ENCODE results near the gene PSMC2. TPM values are rescaled to one million over a fixed set of nuclear protein-coding genes. Genes with fewer than 3 reads are reported as not detected.

The PSMC2 gene
- polyA plus RNA-seq, 1 donor from 2014 or later = 192 TPM

GRCh38 chr7:103349805-103350204 is 2.4 kb downstream of the PSMC2 start:
- H3K9ac ChIP-seq (ENCODE audit: low read length) = no peak overlapping the region
- no peaks in the 10 kb centered on the region for H4K20me1 ChIP-seq (ENCODE audit: insufficient read depth)
- TF ChIP-seq MXI1 (conservative IDR thresholded peaks at IDR 0.05; ENCODE audit: poor library complexity, severe bottlenecking) = no peak
- no peak for TF ChIP-seq RAD21 (conservative IDR thresholded peaks at IDR 0.05)
- TF ChIP-seq EZH2 (IDR thresholded peaks at IDR 0.05; ENCODE audit: borderline replicate concordance, insufficient read depth, low read length, poor library complexity, severe bottlenecking) = no peak
- TF ChIP-seq EP300 (conservative IDR thresholded peaks at IDR 0.05; ENCODE audit: poor library complexity, severe bottlenecking) = no peak
- no peak for TF ChIP-seq POLR2AphosphoS5 (IDR thresholded peaks at IDR 0.05)
- no peak for TF ChIP-seq TAF1 (IDR thresholded peaks at IDR 0.05; ENCODE audit: low read depth)
- TF ChIP-seq, protein P1, sequence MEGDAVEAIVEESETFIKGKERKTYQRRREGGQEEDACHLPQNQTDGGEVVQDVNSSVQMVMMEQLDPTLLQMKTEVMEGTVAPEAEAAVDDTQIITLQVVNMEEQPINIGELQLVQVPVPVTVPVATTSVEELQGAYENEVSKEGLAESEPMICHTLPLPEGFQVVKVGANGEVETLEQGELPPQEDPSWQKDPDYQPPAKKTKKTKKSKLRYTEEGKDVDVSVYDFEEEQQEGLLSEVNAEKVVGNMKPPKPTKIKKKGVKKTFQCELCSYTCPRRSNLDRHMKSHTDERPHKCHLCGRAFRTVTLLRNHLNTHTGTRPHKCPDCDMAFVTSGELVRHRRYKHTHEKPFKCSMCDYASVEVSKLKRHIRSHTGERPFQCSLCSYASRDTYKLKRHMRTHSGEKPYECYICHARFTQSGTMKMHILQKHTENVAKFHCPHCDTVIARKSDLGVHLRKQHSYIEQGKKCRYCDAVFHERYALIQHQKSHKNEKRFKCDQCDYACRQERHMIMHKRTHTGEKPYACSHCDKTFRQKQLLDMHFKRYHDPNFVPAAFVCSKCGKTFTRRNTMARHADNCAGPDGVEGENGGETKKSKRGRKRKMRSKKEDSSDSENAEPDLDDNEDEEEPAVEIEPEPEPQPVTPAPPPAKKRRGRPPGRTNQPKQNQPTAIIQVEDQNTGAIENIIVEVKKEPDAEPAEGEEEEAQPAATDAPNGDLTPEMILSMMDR (IDR thresholded peaks at IDR 0.05; ENCODE audit: poor library complexity, severe bottlenecking) = no peak
- no peaks in the 10 kb centered on the region for H3K9me2 ChIP-seq (ENCODE audit: insufficient read depth, low read length)
- H3F3A ChIP-seq (ENCODE audit: insufficient read depth, low read length, poor library complexity, severe bottlenecking) = no peaks in the 10 kb centered on the region
- H3K27me3 ChIP-seq (ENCODE audit: insufficient read depth, low read depth, low read length) = no peaks in the 10 kb centered on the region
- H3K4me3 ChIP-seq (ENCODE audit: low read length) = peak overlapping the region; percentile 89
- no peak overlapping the region for H2AFZ ChIP-seq (ENCODE audit: low read depth, low read length)
- no peak overlapping the region for H3K4me2 ChIP-seq (ENCODE audit: low read length)
- no peak overlapping the region for H3K27ac ChIP-seq (ENCODE audit: low read length)
- no peaks in the 10 kb centered on the region for H3K9me3 ChIP-seq (ENCODE audit: low read length)
- H3K79me2 ChIP-seq (replicated peaks; ENCODE audit: insufficient read depth, low read length) = peaks cover 74% of the 10 kb centered on the region
- peaks cover 3% of the 10 kb centered on the region for H3K36me3 ChIP-seq (ENCODE audit: insufficient read depth, low read length)

DNA sequence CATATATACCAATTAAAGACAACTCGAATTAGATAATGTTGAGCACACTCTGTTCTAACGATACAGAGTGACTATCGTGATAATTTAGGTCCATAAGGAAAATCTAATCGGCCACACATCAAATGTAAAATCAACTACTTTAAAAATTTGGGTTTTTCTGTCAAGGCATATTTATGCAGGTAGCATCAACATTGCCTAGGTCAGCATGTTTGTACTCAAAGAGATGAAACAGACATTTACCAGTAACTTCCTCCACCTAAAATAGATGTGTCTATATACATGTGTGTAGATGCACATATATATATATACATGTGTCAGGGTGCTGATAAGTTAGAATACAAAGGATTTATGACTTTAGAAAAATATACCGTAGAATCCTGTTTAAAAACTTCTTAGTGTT is 22.0 kb downstream of the PSMC2 start:
- no peaks in the 10 kb centered on the region for H4K20me1 ChIP-seq (ENCODE audit: insufficient read depth)
- TF ChIP-seq RAD21 (conservative IDR thresholded peaks at IDR 0.05) (no peak), POLR2AphosphoS5 (IDR thresholded peaks at IDR 0.05) (no peak), EP300 (conservative IDR thresholded peaks at IDR 0.05; ENCODE audit: poor library complexity, severe bottlenecking) (no peak), SMC3 (conservative IDR thresholded peaks at IDR 0.05; ENCODE audit: poor library complexity) (no peak)
- H3K9me2 ChIP-seq (ENCODE audit: insufficient read depth, low read length) = no peaks in the 10 kb centered on the region
- no peak overlapping the region for H2AFZ ChIP-seq (ENCODE audit: low read depth, low read length)
- no peak overlapping the region for H3K4me3 ChIP-seq (ENCODE audit: low read length)
- H3K79me2 ChIP-seq (replicated peaks; ENCODE audit: insufficient read depth, low read length) = no peaks in the 10 kb centered on the region
- H3K27me3 ChIP-seq (ENCODE audit: insufficient read depth, low read depth, low read length) = no peaks in the 10 kb centered on the region
- H3K4me2 ChIP-seq (ENCODE audit: low read length) = no peak overlapping the region
- no peak overlapping the region for H3K9ac ChIP-seq (ENCODE audit: low read length)
- H3K36me3 ChIP-seq (ENCODE audit: insufficient read depth, low read length) = peaks cover 9% of the 10 kb centered on the region
- H3K27ac ChIP-seq (ENCODE audit: low read length) = no peak overlapping the region
- H3F3A ChIP-seq (ENCODE audit: insufficient read depth, low read length, poor library complexity, severe bottlenecking) = no peaks in the 10 kb centered on the region
- no peaks in the 10 kb centered on the region for H3K9me3 ChIP-seq (ENCODE audit: low read length)

GRCh38 chr7:103373866-103374643 is 26.6 kb downstream of the PSMC2 start:
- H3K36me3 ChIP-seq (ENCODE audit: insufficient read depth, low read length) = no peaks in the 10 kb centered on the region
- H3K9me2 ChIP-seq (ENCODE audit: insufficient read depth, low read length) = no peaks in the 10 kb centered on the region
- no peak overlapping the region for H3K4me3 ChIP-seq (ENCODE audit: low read length)
- TF ChIP-seq, protein P2, sequence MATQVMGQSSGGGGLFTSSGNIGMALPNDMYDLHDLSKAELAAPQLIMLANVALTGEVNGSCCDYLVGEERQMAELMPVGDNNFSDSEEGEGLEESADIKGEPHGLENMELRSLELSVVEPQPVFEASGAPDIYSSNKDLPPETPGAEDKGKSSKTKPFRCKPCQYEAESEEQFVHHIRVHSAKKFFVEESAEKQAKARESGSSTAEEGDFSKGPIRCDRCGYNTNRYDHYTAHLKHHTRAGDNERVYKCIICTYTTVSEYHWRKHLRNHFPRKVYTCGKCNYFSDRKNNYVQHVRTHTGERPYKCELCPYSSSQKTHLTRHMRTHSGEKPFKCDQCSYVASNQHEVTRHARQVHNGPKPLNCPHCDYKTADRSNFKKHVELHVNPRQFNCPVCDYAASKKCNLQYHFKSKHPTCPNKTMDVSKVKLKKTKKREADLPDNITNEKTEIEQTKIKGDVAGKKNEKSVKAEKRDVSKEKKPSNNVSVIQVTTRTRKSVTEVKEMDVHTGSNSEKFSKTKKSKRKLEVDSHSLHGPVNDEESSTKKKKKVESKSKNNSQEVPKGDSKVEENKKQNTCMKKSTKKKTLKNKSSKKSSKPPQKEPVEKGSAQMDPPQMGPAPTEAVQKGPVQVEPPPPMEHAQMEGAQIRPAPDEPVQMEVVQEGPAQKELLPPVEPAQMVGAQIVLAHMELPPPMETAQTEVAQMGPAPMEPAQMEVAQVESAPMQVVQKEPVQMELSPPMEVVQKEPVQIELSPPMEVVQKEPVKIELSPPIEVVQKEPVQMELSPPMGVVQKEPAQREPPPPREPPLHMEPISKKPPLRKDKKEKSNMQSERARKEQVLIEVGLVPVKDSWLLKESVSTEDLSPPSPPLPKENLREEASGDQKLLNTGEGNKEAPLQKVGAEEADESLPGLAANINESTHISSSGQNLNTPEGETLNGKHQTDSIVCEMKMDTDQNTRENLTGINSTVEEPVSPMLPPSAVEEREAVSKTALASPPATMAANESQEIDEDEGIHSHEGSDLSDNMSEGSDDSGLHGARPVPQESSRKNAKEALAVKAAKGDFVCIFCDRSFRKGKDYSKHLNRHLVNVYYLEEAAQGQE (IDR thresholded peaks at IDR 0.05; ENCODE audit: borderline replicate concordance) = no peak
- TF ChIP-seq POLR2AphosphoS5 (IDR thresholded peaks at IDR 0.05) (no peak), TAF1 (IDR thresholded peaks at IDR 0.05; ENCODE audit: low read depth) (no peak), EP300 (conservative IDR thresholded peaks at IDR 0.05; ENCODE audit: poor library complexity, severe bottlenecking) (no peak), RAD21 (conservative IDR thresholded peaks at IDR 0.05) (no peak), SMC3 (conservative IDR thresholded peaks at IDR 0.05; ENCODE audit: poor library complexity) (no peak), EZH2 (IDR thresholded peaks at IDR 0.05; ENCODE audit: borderline replicate concordance, insufficient read depth, low read length, poor library complexity, severe bottlenecking) (no peak), MXI1 (conservative IDR thresholded peaks at IDR 0.05; ENCODE audit: poor library complexity, severe bottlenecking) (no peak)
- TF ChIP-seq, protein P1 (IDR thresholded peaks at IDR 0.05; ENCODE audit: poor library complexity, severe bottlenecking) = no peak
- H3K27ac ChIP-seq (ENCODE audit: low read length) = no peak overlapping the region
- no peaks in the 10 kb centered on the region for H3K9me3 ChIP-seq (ENCODE audit: low read length)
- no peaks in the 10 kb centered on the region for H3K27me3 ChIP-seq (ENCODE audit: insufficient read depth, low read depth, low read length)
- no peak overlapping the region for H3K4me2 ChIP-seq (ENCODE audit: low read length)
- H3F3A ChIP-seq (ENCODE audit: insufficient read depth, low read length, poor library complexity, severe bottlenecking) = no peaks in the 10 kb centered on the region
- H3K9ac ChIP-seq (ENCODE audit: low read length) = no peak overlapping the region
- no peak overlapping the region for H2AFZ ChIP-seq (ENCODE audit: low read depth, low read length)
- H4K20me1 ChIP-seq (ENCODE audit: insufficient read depth) = no peaks in the 10 kb centered on the region
- H3K79me2 ChIP-seq (replicated peaks; ENCODE audit: insufficient read depth, low read length) = no peaks in the 10 kb centered on the region

Measured in neural cell (in vitro differentiated cells).